WTC11 (cell line): Measurements from ENCODE around the gene PPP6R1.

Experiments
- CREM ChIP-seq: sonication (generic); formaldehyde crosslinking; IDR thresholded peaks from 2 replicates; pipeline ENCODE4 v1.8.1; 2022; ENCODE audit warnings: mild to moderate bottlenecking, missing genetic modification reagents, moderate library complexity
- ELF4 ChIP-seq: sonication (generic); formaldehyde crosslinking; IDR thresholded peaks from 2 replicates; pipeline ENCODE4 v1.8.1; 2022; ENCODE audit warnings: low read depth, mild to moderate bottlenecking, moderate library complexity, missing genetic modification reagents
- IRF2 ChIP-seq: sonication (generic); formaldehyde crosslinking; IDR thresholded peaks from 2 replicates; pipeline ENCODE4 v1.8.0; 2022; ENCODE audit warnings: low read depth, missing genetic modification reagents, borderline replicate concordance
- MYBL2 ChIP-seq: sonication (generic); formaldehyde crosslinking; IDR thresholded peaks from 2 replicates; pipeline ENCODE4 v1.8.1; 2023; ENCODE audit warnings: mild to moderate bottlenecking, moderate library complexity, missing genetic modification reagents
- NFATC4 ChIP-seq: fragments of 250-450 bp; sonication (Bioruptor Pico); IDR thresholded peaks from 2 replicates; pipeline ENCODE4 v1.9.0; 2021; ENCODE audit warnings: mild to moderate bottlenecking
- RELA ChIP-seq: sonication (generic); formaldehyde crosslinking; IDR thresholded peaks from 2 replicates; pipeline ENCODE4 v1.8.1; 2022; ENCODE audit warnings: missing genetic modification reagents, mild to moderate bottlenecking, borderline replicate concordance
- SOX15 ChIP-seq: fragments of 250-450 bp; sonication (Bioruptor Pico); IDR thresholded peaks from 2 replicates; pipeline ENCODE4 v1.9.0; 2021; ENCODE audit warnings: mild to moderate bottlenecking
- TCF7 ChIP-seq: sonication (generic); formaldehyde crosslinking; IDR thresholded peaks from 2 replicates; pipeline ENCODE4 v1.8.0; 2022; ENCODE audit warnings: mild to moderate bottlenecking, low read depth, missing genetic modification reagents, moderate library complexity
- TP53 ChIP-seq: sonication (generic); formaldehyde crosslinking; IDR thresholded peaks from 2 replicates; pipeline ENCODE4 v1.8.1; 2023; ENCODE audit warnings: mild to moderate bottlenecking, missing genetic modification reagents
- ZNF263 ChIP-seq: sonication (generic); formaldehyde crosslinking; IDR thresholded peaks from 2 replicates; pipeline ENCODE4 v1.8.1; 2022; ENCODE audit warnings: low read depth, mild to moderate bottlenecking, moderate library complexity, missing genetic modification reagents
- TF ChIP-seq, protein P1 (sequence below): fragments of 200-600 bp; IDR thresholded peaks from 2 replicates; pipeline ENCODE4 v1.8.0; 2022; ENCODE audit warnings: antibody characterized with exemption
- TF ChIP-seq, protein P2 (sequence below): sonication (generic); formaldehyde crosslinking; IDR thresholded peaks from 2 replicates; pipeline ENCODE4 v1.8.0; 2022; ENCODE audit warnings: mild to moderate bottlenecking, missing genetic modification reagents
- TF ChIP-seq, protein P3 (sequence below): sonication (generic); formaldehyde crosslinking; IDR thresholded peaks from 2 replicates; pipeline ENCODE4 v1.8.1; 2023; ENCODE audit warnings: mild to moderate bottlenecking, moderate library complexity, missing genetic modification reagents

DNA sequence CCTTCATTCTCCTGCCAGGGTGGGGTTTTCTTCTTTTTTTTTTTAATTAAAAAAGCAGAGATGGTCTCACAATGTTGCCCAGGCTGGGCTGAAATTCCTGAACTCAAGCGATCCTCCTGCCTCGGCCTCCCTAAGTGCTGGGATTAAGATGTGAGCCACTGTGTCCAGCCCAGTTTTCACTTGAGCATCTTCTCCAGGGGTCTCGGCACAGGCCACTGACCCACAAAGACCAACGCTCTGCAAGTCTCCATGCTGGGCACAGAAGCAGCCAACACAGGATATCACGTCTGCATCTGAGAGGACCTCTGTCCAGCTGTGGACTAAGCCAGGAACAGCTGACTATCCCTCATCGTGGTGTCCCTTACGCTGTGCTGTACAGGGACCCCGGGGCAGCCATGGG, 20.8 kb downstream of the PPP6R1 start:
- TF ChIP-seq, protein P1, sequence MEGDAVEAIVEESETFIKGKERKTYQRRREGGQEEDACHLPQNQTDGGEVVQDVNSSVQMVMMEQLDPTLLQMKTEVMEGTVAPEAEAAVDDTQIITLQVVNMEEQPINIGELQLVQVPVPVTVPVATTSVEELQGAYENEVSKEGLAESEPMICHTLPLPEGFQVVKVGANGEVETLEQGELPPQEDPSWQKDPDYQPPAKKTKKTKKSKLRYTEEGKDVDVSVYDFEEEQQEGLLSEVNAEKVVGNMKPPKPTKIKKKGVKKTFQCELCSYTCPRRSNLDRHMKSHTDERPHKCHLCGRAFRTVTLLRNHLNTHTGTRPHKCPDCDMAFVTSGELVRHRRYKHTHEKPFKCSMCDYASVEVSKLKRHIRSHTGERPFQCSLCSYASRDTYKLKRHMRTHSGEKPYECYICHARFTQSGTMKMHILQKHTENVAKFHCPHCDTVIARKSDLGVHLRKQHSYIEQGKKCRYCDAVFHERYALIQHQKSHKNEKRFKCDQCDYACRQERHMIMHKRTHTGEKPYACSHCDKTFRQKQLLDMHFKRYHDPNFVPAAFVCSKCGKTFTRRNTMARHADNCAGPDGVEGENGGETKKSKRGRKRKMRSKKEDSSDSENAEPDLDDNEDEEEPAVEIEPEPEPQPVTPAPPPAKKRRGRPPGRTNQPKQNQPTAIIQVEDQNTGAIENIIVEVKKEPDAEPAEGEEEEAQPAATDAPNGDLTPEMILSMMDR, result no peak
- no peak for TF ChIP-seq ZNF263 (CRISPR knock-in tag)
- TF ChIP-seq CREM, result no peak
- TF ChIP-seq RELA (CRISPR knock-in tag), result no peak
- TF ChIP-seq, protein P2, sequence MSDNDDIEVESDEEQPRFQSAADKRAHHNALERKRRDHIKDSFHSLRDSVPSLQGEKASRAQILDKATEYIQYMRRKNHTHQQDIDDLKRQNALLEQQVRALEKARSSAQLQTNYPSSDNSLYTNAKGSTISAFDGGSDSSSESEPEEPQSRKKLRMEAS, result no peak
- no peak for TF ChIP-seq NFATC4 (CRISPR knock-in tag)
- TF ChIP-seq, protein P3, sequence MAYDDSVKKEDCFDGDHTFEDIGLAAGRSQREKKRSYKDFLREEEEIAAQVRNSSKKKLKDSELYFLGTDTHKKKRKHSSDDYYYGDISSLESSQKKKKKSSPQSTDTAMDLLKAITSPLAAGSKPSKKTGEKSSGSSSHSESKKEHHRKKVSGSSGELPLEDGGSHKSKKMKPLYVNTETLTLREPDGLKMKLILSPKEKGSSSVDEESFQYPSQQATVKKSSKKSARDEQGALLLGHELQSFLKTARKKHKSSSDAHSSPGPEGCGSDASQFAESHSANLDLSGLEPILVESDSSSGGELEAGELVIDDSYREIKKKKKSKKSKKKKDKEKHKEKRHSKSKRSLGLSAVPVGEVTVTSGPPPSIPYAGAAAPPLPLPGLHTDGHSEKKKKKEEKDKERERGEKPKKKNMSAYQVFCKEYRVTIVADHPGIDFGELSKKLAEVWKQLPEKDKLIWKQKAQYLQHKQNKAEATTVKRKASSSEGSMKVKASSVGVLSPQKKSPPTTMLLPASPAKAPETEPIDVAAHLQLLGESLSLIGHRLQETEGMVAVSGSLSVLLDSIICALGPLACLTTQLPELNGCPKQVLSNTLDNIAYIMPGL (CRISPR knock-in tag), result no peak
- no peak for TF ChIP-seq TP53
- TF ChIP-seq ELF4 (CRISPR knock-in tag), result no peak
- no peak for TF ChIP-seq SOX15 (CRISPR knock-in tag)
- no peak for TF ChIP-seq MYBL2 (CRISPR knock-in tag)
- no peak for TF ChIP-seq IRF2 (CRISPR knock-in tag)
- no peak for TF ChIP-seq TCF7
